A549 (cell line): ENCODE results near the gene TIMM17A.

Experiments
- CTCF ChIP-seq: fragments of >200 bp; sonication (Bioruptor Twin); formaldehyde crosslinking; IDR thresholded peaks from 3 replicates; pipeline ENCODE4 v1.5.1; 2016
- MAX ChIP-seq: IDR thresholded peaks from 2 replicates; pipeline ENCODE4 v1.6.1; 2012
- MYC ChIP-seq: IDR thresholded peaks from 2 replicates; pipeline ENCODE4 v1.6.1; 2012; ENCODE audit warnings: mild to moderate bottlenecking, inconsistent platforms, low read length, improper control_type of control experiment, borderline replicate concordance
- NFE2L2 ChIP-seq: fragments of 150-350 bp; conservative IDR thresholded peaks from 2 replicates; pipeline ENCODE4 v1.6.1; 2014; ENCODE audit warnings: low read length
- RFX5 ChIP-seq: fragments of 450-650 bp; IDR thresholded peaks from 2 replicates; pipeline ENCODE4 v1.7.1; 2014; ENCODE audit warnings: antibody characterized with exemption, mild to moderate bottlenecking, moderate library complexity

- TF ChIP-seq MYC (no peak), CTCF (no peak), NFE2L2 (no peak), RFX5 (no peak), MAX (no peak)
These were observed 16.8 kb upstream of the TIMM17A start for GRCh38 chr1:201938440-201939035.
